ENCODE results near the gene MAP2. TPM values are rescaled to one million over a fixed set of nuclear protein-coding genes. Genes with fewer than 3 reads are reported as not detected.

Gene MAP2
- total RNA-seq, 1 donor from 2014 or later = not detected

- DNase-seq (ENCODE audit: low spot score) = no peak
- Mint-ChIP-seq H3K4me1 (ENCODE audit: low read depth) (no peaks in the 10 kb centered on the region), H3K9me3 (no peaks in the 10 kb centered on the region), H3K4me3 (no peak overlapping the region), H3K27ac (no peak overlapping the region), H3K36me3 (ENCODE audit: low read depth) (no peaks in the 10 kb centered on the region), H3K27me3 (ENCODE audit: insufficient read depth) (peaks cover 4% of the 10 kb centered on the region)
- intact Hi-C loops (cut with micrococcal nuclease) = no loop called here
Observed at GRCh38 chr2:209431701-209432100, 7.9 kb downstream of the MAP2 start.

- no peak for DNase-seq (ENCODE audit: low spot score)
- Mint-ChIP-seq H3K9me3 (no peaks in the 10 kb centered on the region), H3K36me3 (ENCODE audit: low read depth) (no peaks in the 10 kb centered on the region), H3K27me3 (ENCODE audit: insufficient read depth) (peaks cover 2% of the 10 kb centered on the region), H3K4me1 (ENCODE audit: low read depth) (no peaks in the 10 kb centered on the region), H3K27ac (no peak overlapping the region), H3K4me3 (no peak overlapping the region)
- intact Hi-C loops (cut with micrococcal nuclease) = no loop called here
Observed at GRCh38 chr2:209441541-209441940, 17.7 kb downstream of the MAP2 start.

GRCh38 chr2:209442939-209443338 lies 19.1 kb downstream of the MAP2 start:
- Mint-ChIP-seq H3K4me3 (no peak overlapping the region), H3K27me3 (ENCODE audit: insufficient read depth) (peaks cover 2% of the 10 kb centered on the region), H3K4me1 (ENCODE audit: low read depth) (no peaks in the 10 kb centered on the region), H3K36me3 (ENCODE audit: low read depth) (no peaks in the 10 kb centered on the region), H3K27ac (no peak overlapping the region), H3K9me3 (no peaks in the 10 kb centered on the region)
- intact Hi-C loops (cut with micrococcal nuclease) = no loop called here
- DNase-seq (ENCODE audit: low spot score) = no peak

- Mint-ChIP-seq H3K36me3 (ENCODE audit: low read depth) (no peaks in the 10 kb centered on the region), H3K9me3 (no peaks in the 10 kb centered on the region), H3K4me3 (no peak overlapping the region), H3K27ac (no peak overlapping the region), H3K4me1 (ENCODE audit: low read depth) (no peaks in the 10 kb centered on the region), H3K27me3 (ENCODE audit: insufficient read depth) (peaks cover 2% of the 10 kb centered on the region)
- DNase-seq (ENCODE audit: low spot score) = no peak
- intact Hi-C loops (cut with micrococcal nuclease) = no loop called here
Observed at GRCh38 chr2:209445485-209445884, 21.6 kb downstream of the MAP2 start.

- no peaks in the 10 kb centered on the region for H3K36me3 Mint-ChIP-seq (ENCODE audit: low read depth)
- no peaks in the 10 kb centered on the region for H3K27me3 Mint-ChIP-seq (ENCODE audit: insufficient read depth)
- intact Hi-C loops (cut with micrococcal nuclease) = no loop called here
- H3K4me1 Mint-ChIP-seq (ENCODE audit: low read depth) = no peaks in the 10 kb centered on the region
- DNase-seq (ENCODE audit: low spot score) = no peak
- no peak overlapping the region for H3K4me3 Mint-ChIP-seq
- H3K27ac Mint-ChIP-seq = no peak overlapping the region
- H3K9me3 Mint-ChIP-seq = no peaks in the 10 kb centered on the region
Observed at GRCh38 chr2:209451209-209451834, 27.5 kb downstream of the MAP2 start.

- H3K27me3 Mint-ChIP-seq (ENCODE audit: insufficient read depth) = no peaks in the 10 kb centered on the region
- H3K4me3 Mint-ChIP-seq = no peak overlapping the region
- H3K4me1 Mint-ChIP-seq (ENCODE audit: low read depth) = no peaks in the 10 kb centered on the region
- no peaks in the 10 kb centered on the region for H3K9me3 Mint-ChIP-seq
- H3K27ac Mint-ChIP-seq = no peak overlapping the region
- intact Hi-C loops (cut with micrococcal nuclease) = no loop called here
- no peak for DNase-seq (ENCODE audit: low spot score)
- no peaks in the 10 kb centered on the region for H3K36me3 Mint-ChIP-seq (ENCODE audit: low read depth)
Observed at GRCh38 chr2:209456489-209456888, 32.6 kb downstream of the MAP2 start.

GRCh38 chr2:209458008-209458979 lies 34.4 kb downstream of the MAP2 start:
- Mint-ChIP-seq H3K27ac (no peak overlapping the region), H3K9me3 (no peaks in the 10 kb centered on the region), H3K4me3 (no peak overlapping the region), H3K4me1 (ENCODE audit: low read depth) (no peaks in the 10 kb centered on the region), H3K36me3 (ENCODE audit: low read depth) (no peaks in the 10 kb centered on the region), H3K27me3 (ENCODE audit: insufficient read depth) (no peaks in the 10 kb centered on the region)
- DNase-seq (ENCODE audit: low spot score) = no peak
- intact Hi-C loops (cut with micrococcal nuclease) = no loop called here

- Mint-ChIP-seq H3K27me3 (ENCODE audit: insufficient read depth) (no peaks in the 10 kb centered on the region), H3K4me1 (ENCODE audit: low read depth) (no peaks in the 10 kb centered on the region), H3K36me3 (ENCODE audit: low read depth) (no peaks in the 10 kb centered on the region), H3K9me3 (no peaks in the 10 kb centered on the region), H3K27ac (no peak overlapping the region), H3K4me3 (no peak overlapping the region)
- intact Hi-C loops (cut with micrococcal nuclease) = no loop called here
- no peak for DNase-seq (ENCODE audit: low spot score)
Observed at GRCh38 chr2:209459359-209459758, 35.5 kb downstream of the MAP2 start.

GRCh38 chr2:209460151-209460761 lies 36.4 kb downstream of the MAP2 start:
- no peaks in the 10 kb centered on the region for H3K4me1 Mint-ChIP-seq (ENCODE audit: low read depth)
- no peak for DNase-seq (ENCODE audit: low spot score)

GRCh38 chr2:209463226-209463625 lies 39.4 kb downstream of the MAP2 start:
- intact Hi-C loops (cut with micrococcal nuclease) = no loop called here
- Mint-ChIP-seq H3K36me3 (ENCODE audit: low read depth) (no peaks in the 10 kb centered on the region), H3K4me3 (no peak overlapping the region), H3K9me3 (no peaks in the 10 kb centered on the region), H3K27me3 (ENCODE audit: insufficient read depth) (no peaks in the 10 kb centered on the region), H3K4me1 (ENCODE audit: low read depth) (no peaks in the 10 kb centered on the region), H3K27ac (no peak overlapping the region)
- no peak for DNase-seq (ENCODE audit: low spot score)

More at GRCh38 chr2:209460151-209460761, 36.4 kb downstream of the MAP2 start:
- Mint-ChIP-seq H3K4me3 (no peak overlapping the region), H3K9me3 (no peaks in the 10 kb centered on the region), H3K27me3 (ENCODE audit: insufficient read depth) (no peaks in the 10 kb centered on the region), H3K36me3 (ENCODE audit: low read depth) (no peaks in the 10 kb centered on the region), H3K27ac (no peak overlapping the region)
- intact Hi-C loops (cut with micrococcal nuclease) = no loop called here

GRCh38 chr2:209463835-209464234 lies 40.0 kb downstream of the MAP2 start:
- H3K36me3 Mint-ChIP-seq (ENCODE audit: low read depth) = no peaks in the 10 kb centered on the region

GRCh38 chr2:209468846-209469245 lies 45.0 kb downstream of the MAP2 start:
- Mint-ChIP-seq H3K9me3 (no peaks in the 10 kb centered on the region), H3K27ac (no peak overlapping the region), H3K36me3 (ENCODE audit: low read depth) (no peaks in the 10 kb centered on the region), H3K4me1 (ENCODE audit: low read depth) (no peaks in the 10 kb centered on the region), H3K4me3 (no peak overlapping the region), H3K27me3 (ENCODE audit: insufficient read depth) (no peaks in the 10 kb centered on the region)
- no peak for DNase-seq (ENCODE audit: low spot score)
- intact Hi-C loops (cut with micrococcal nuclease) = no loop called here

More at GRCh38 chr2:209463835-209464234, 40.0 kb downstream of the MAP2 start:
- no peak overlapping the region for H3K4me3 Mint-ChIP-seq
- no peaks in the 10 kb centered on the region for H3K9me3 Mint-ChIP-seq
- H3K4me1 Mint-ChIP-seq (ENCODE audit: low read depth) = no peaks in the 10 kb centered on the region
- no peak for DNase-seq (ENCODE audit: low spot score)
- no peak overlapping the region for H3K27ac Mint-ChIP-seq
- no peaks in the 10 kb centered on the region for H3K27me3 Mint-ChIP-seq (ENCODE audit: insufficient read depth)
- intact Hi-C loops (cut with micrococcal nuclease) = no loop called here

GRCh38 chr2:209469481-209469880 lies 45.6 kb downstream of the MAP2 start:
- no peak overlapping the region for H3K4me3 Mint-ChIP-seq

More at GRCh38 chr2:209469481-209469880, 45.6 kb downstream of the MAP2 start:
- Mint-ChIP-seq H3K27me3 (ENCODE audit: insufficient read depth) (no peaks in the 10 kb centered on the region), H3K4me1 (ENCODE audit: low read depth) (no peaks in the 10 kb centered on the region), H3K36me3 (ENCODE audit: low read depth) (no peaks in the 10 kb centered on the region), H3K27ac (no peak overlapping the region), H3K9me3 (no peaks in the 10 kb centered on the region)
- intact Hi-C loops (cut with micrococcal nuclease) = no loop called here
- DNase-seq (ENCODE audit: low spot score) = no peak
